Activated CD4-positive, alpha-beta T cell treated with anti-CD3 and anti-CD28 coated beads, Interleukin-2, amount 50 U/mL, for 24 hours (primary cell): ENCODE results near the gene MFN2.
"Not testable (repeated sequence)": the region's sequence is repeated elsewhere in the genome, so short reads cannot be mapped to it uniquely, and the experiment has no call there.

ENCODE experiments used
- DNase-seq, 2 donors: peaks; one replicate each; pipeline ENCODE4 v3.0.0-alpha.2; 2020; ENCODE audit warnings: low read depth in 1 of 2, low spot score in 1 of 2

Gene MFN2

GRCh38 chr1:11997081-11997850 is 17.0 kb downstream of the MFN2 start:
- DNase-seq = no peak

GRCh38 chr1:11998636-11999035 is 18.4 kb downstream of the MFN2 start:
- DNase-seq = no peak

GRCh38 chr1:11999236-11999635 is 19.0 kb downstream of the MFN2 start:
- DNase-seq = no peak

GRCh38 chr1:12001249-12001917 is 21.1 kb downstream of the MFN2 start:
- peak; percentile 15 to 27 for DNase-seq

- no peak for DNase-seq
These were observed 21.8 kb downstream of the MFN2 start for GRCh38 chr1:12001996-12002493.

GRCh38 chr1:12003762-12004161 is 23.5 kb downstream of the MFN2 start:
- DNase-seq = no peak

GRCh38 chr1:12005488-12006166 is 25.4 kb downstream of the MFN2 start:
- DNase-seq = no peak

- DNase-seq = no peak
These were observed 26.1 kb downstream of the MFN2 start for GRCh38 chr1:12006167-12006921.

- no peak for DNase-seq
These were observed 27.0 kb downstream of the MFN2 start for GRCh38 chr1:12007204-12007603.

- not testable (repeated sequence) for DNase-seq
These were observed 28.1 kb downstream of the MFN2 start for GRCh38 chr1:12008355-12008754.

GRCh38 chr1:12009318-12009947 is 29.2 kb downstream of the MFN2 start:
- no peak for DNase-seq

GRCh38 chr1:12010746-12011570 is 30.7 kb downstream of the MFN2 start:
- DNase-seq = no peak

GRCh38 chr1:12011998-12012397 is 31.8 kb downstream of the MFN2 start:
- no peak for DNase-seq

- DNase-seq = no peak
These were observed 32.5 kb downstream of the MFN2 start for GRCh38 chr1:12012560-12013316.

- no peak for DNase-seq
These were observed 34.1 kb downstream of the MFN2 start for GRCh38 chr1:12014141-12014991.

- no peak for DNase-seq
These were observed 34.8 kb downstream of the MFN2 start for GRCh38 chr1:12015001-12015491.

- no peak for DNase-seq
These were observed 35.3 kb downstream of the MFN2 start for GRCh38 chr1:12015499-12015898.

GRCh38 chr1:12016182-12016581 is 35.9 kb downstream of the MFN2 start:
- no peak for DNase-seq
